OCI-LY3 (cell line): ENCODE results near the gene CDC25A.

Experiments
- CTCF ChIP-seq: fragments of 200-600, 300-600 bp; sonication (generic); IDR thresholded peaks from 2 replicates; pipeline ENCODE4 v1.5.1; 2014; ENCODE audit warnings: antibody characterized with exemption, low read length, low read depth
- EZH2phosphoT487 ChIP-seq: fragments of 200-600 bp; shearing (Covaris generic); IDR thresholded peaks from 2 replicates; pipeline ENCODE4 v1.6.1; 2018; ENCODE audit warnings: antibody characterized with exemption, mixed run types, low read depth

DNA sequence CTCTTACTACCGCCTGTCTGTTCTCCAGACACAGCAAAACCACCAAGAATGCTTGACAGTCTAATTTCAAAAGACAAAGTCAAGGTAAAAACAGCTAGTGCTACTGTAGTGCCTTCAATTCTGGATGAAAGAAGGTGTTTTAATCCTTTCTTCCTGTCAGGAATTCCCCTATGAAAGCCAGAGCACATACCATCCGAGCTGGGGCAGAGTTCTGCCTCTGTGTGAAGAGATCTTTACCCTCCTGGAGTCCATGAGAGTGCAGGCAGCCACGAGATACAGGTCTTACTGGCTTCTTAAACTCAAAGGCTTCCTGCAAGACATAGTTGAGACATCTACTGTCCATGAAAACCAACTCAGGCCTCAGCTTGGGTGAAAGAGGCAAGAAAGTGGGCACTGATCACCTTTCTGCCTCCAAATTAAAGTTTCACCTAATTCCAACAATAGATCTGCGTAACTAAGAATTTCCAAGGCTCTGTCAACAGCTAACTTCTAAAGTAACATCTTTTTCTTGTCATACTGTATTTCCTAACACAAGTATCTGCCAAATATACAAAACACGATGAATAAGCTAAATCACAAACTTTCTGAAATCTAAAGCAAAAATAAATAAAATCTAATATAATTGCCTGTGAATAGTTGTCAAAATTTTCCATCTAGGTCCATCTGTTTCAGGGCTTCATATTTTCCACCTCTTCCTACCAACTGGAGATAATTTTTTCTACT is 7.5 kb downstream of the CDC25A start:
- TF ChIP-seq CTCF: no peak
- TF ChIP-seq EZH2phosphoT487: no peak
